ENCODE measurements around the gene HOXA10.

DNA sequence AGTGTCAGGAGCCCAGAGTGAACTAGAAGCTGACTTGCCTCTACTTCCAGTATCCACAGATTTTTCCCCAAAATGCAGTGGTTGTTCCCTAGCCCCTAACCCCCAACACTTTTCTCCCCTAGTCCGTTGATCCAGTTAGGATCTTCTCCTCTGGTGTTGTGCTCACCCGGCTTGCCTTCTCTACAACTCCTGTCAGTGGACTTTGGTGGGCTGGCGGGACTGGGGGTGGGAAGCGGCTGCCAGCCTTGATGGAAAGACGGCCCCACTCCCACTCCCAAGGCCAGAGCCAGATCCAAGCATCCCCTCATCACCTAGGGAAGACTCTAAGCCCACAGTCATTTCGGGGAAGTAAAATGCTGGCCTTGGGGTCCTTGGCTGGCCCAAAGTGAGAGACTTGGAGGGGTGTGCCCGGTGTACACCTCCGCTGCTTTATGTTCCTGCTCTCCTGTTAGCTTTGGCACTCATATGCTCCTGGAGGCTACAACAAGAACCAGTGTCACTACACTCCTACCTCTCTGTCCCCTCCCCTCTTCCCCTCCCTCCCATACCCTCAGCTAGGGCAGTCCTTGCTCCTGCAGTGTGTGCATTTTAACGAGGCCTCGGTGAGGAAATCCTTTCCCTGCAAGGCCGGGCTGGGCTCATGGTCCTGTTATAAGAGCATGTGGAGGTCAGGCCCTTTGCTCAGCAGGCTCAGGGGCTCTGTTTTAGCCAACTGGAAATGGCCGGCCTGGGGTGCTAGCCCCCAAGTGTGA, 930 bp upstream of the HOXA10 start:
- TF ChIP-seq POLR2AphosphoS5 (IDR thresholded peaks at IDR 0.05) = no peak
- TF ChIP-seq, protein P1, sequence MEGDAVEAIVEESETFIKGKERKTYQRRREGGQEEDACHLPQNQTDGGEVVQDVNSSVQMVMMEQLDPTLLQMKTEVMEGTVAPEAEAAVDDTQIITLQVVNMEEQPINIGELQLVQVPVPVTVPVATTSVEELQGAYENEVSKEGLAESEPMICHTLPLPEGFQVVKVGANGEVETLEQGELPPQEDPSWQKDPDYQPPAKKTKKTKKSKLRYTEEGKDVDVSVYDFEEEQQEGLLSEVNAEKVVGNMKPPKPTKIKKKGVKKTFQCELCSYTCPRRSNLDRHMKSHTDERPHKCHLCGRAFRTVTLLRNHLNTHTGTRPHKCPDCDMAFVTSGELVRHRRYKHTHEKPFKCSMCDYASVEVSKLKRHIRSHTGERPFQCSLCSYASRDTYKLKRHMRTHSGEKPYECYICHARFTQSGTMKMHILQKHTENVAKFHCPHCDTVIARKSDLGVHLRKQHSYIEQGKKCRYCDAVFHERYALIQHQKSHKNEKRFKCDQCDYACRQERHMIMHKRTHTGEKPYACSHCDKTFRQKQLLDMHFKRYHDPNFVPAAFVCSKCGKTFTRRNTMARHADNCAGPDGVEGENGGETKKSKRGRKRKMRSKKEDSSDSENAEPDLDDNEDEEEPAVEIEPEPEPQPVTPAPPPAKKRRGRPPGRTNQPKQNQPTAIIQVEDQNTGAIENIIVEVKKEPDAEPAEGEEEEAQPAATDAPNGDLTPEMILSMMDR (IDR thresholded peaks at IDR 0.05) = no peak

Data from breast epithelium (tissue), 3 donors.